A673 (cell line): ENCODE measurements around the gene TRIM15. TPM values are rescaled to one million over a fixed set of nuclear protein-coding genes. Genes with fewer than 3 reads are reported as not detected.

Experiments
- BruUV-seq: library from RNA; stranded (reverse); fragments of 400-500 nt; replicated peaks from 2 replicates; lab custom pipeline; 2021; lab: Mats Ljungman, UMichigan
- CTCF ChIA-PET: fragments of 300-600 bp; sonication (Branson Sonifier 250); formaldehyde crosslinking; loops from one replicate; lab custom pipeline; 2022; ENCODE audit warnings: antibody characterized with exemption; lab: Charles Lee
- POLR2A ChIA-PET: fragments of 300-600 bp; sonication (Branson Sonifier 250); formaldehyde crosslinking; loops from one replicate; lab custom pipeline; 2022; ENCODE audit warnings: antibody characterized with exemption; ENCODE audit not compliant: low non-redundant PET; lab: Charles Lee
- DNase-seq: peaks from one replicate; pipeline ENCODE4 v3.0.0-alpha.2; 2015; ENCODE audit warnings: low spot score
- H3K27ac ChIP-seq: fragments of 200-600 bp; sonication (generic); 2 replicates; pipeline ENCODE4 v1.5.1; 2016; ENCODE audit warnings: mixed run types, low read depth, mild to moderate bottlenecking, mixed read lengths, antibody characterized with exemption, low read length; ENCODE audit not compliant: poor library complexity, severe bottlenecking
- H3K27me3 ChIP-seq: fragments of 200-600 bp; sonication (generic); replicated peaks from 2 replicates; pipeline ENCODE4 v1.6.1; 2017; ENCODE audit warnings: mixed run types, low read depth, mild to moderate bottlenecking, mixed read lengths, antibody characterized with exemption, low read length; ENCODE audit not compliant: insufficient read depth, poor library complexity
- H3K36me3 ChIP-seq: fragments of 200-600 bp; sonication (generic); 2 replicates; pipeline ENCODE4 v1.6.1; 2016; ENCODE audit warnings: mixed run types, mild to moderate bottlenecking, mixed read lengths, antibody characterized with exemption, low read length; ENCODE audit not compliant: insufficient read depth, poor library complexity, severe bottlenecking
- H3K4me1 ChIP-seq: fragments of 200-600 bp; sonication (generic); 2 replicates; pipeline ENCODE4 v1.6.1; 2017; ENCODE audit warnings: mixed run types, mild to moderate bottlenecking, mixed read lengths, antibody characterized with exemption, low read length; ENCODE audit not compliant: insufficient read depth, poor library complexity, severe bottlenecking
- H3K4me3 ChIP-seq: fragments of 200-600 bp; sonication (generic); 2 replicates; pipeline ENCODE4 v1.5.1; 2016; ENCODE audit warnings: low read depth, mixed run types, mild to moderate bottlenecking, mixed read lengths, low read length; ENCODE audit not compliant: poor library complexity, severe bottlenecking
- H3K9me3 ChIP-seq: fragments of 200-600 bp; sonication (generic); 2 replicates; pipeline ENCODE4 v1.6.1; 2016; ENCODE audit warnings: mixed run types, low read depth, mild to moderate bottlenecking, mixed read lengths, antibody characterized with exemption, low read length; ENCODE audit not compliant: poor library complexity, severe bottlenecking
- CTCF ChIP-seq: fragments of 300-800, 200-600 bp; sonication (generic); conservative IDR thresholded peaks from 2 replicates; pipeline ENCODE4 v1.5.1; 2017; ENCODE audit warnings: low read depth, mild to moderate bottlenecking, antibody characterized with exemption, low read length, moderate library complexity, mixed read lengths
- EZH2 ChIP-seq: fragments of 200-600 bp; sonication (generic); IDR thresholded peaks from 2 replicates; pipeline ENCODE4 v1.6.1; 2017; ENCODE audit warnings: borderline replicate concordance, low read depth, mild to moderate bottlenecking, mixed read lengths, antibody characterized with exemption, low read length; ENCODE audit not compliant: poor library complexity, severe bottlenecking
- intact Hi-C: fragments of 100-400 bp; cut with micrococcal nuclease; formaldehyde crosslinking; loops from one replicate; pipeline ENCODE4 v1.10.0; 2022; ENCODE audit not compliant: unreplicated experiment
- total RNA-seq: library from RNA; stranded (reverse); gene quantifications from 2 replicates; pipeline ENCODE4 v1.2.3, GENCODE V29; 2021

The TRIM15 gene
- total RNA-seq, 1 experiment from 2014 or later, result not detected

DNA sequence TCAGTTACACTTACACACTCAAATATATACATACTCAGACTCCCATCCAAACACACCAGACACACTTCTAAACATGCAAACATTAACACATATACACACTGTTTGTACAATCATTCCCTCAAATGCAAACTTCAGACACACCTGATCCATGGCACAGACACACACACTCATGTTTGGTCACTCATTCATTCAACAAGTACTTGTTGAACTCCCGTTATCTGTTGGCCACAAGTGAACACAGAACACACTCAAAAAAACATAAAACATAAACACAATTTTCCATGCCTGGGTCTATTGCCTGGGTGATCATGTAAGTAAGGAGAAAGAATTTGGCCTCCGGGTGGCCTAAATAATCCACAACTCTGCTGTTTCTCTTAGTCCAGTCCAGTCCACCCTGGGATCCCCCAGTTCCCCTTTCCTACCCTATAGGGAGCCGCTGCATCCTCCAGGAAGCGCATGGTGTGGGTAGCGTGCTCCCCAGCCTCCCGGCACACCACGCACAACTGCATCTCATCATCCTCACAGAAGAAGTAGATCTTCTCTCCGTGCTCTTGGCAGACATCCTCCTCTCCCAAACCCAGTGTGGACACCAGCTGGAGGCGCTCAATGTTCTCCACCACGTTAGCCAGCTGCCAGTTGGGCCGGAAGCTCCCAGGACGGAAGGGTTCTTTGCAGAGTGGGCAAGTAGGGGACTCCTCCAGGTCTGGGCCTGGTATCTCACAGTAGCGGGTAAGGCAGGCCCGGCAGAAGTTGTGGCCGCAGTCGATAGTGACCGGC lies 3.1 kb upstream of the TRIM15 start:
- H3K4me1 ChIP-seq, result peaks cover 11% of the 10 kb centered on the region
- H3K9me3 ChIP-seq, result no peaks in the 10 kb centered on the region
- H3K27ac ChIP-seq, result no peak overlapping the region
- no peak for DNase-seq
- intact Hi-C loops, result no loop called here
- no peaks in the 10 kb centered on the region for H3K36me3 ChIP-seq
- BruUV-seq, result no TSS peak
- TF ChIP-seq EZH2, result no peak
- TF ChIP-seq CTCF, result no peak
- no peaks in the 10 kb centered on the region for H3K27me3 ChIP-seq
- H3K4me3 ChIP-seq, result no peak overlapping the region
- ChIA-PET CTCF (no interaction called here), POLR2A (no interaction called here)

DNA sequence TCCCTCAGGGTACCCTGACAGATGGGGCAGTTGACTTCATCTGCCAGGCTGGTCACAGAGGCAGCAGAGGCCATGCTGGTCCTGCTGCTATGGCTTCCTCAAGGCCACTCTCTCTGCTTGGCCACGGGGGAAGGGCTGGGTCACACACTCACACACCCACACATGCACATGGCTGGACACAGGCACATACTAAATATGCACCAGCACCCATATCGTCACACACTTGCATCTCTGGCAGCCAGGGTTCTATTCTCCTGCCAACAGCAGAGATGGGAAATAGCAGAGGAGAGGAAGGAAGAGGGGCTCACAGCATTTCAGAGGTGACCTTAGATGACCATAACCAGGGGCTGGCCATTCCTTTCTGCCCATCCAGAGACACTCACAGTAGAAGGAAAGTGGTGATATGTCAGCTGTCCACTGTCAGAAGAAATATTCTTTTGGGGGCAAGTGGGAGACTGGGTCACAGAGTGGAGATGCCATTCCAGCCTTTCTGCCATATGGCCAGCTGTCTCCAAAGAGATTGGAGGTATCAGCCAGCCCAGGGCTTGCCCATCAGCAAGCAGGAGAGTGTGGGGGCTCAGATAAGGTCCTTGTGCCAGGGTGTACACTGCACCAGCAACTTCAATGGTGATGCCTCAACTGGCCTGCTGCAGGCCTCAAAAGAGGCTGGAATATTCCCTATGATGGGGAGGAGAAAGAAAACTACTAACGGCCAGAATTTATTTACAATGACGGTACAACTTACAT lies 2.4 kb upstream of the TRIM15 start, which contains the start of gene TRIM10:
TRIM10 (minus strand) TSS at position 427 of the 747 bp plus-strand sequence; CDS start at position 74, 353 bp downstream.
- Histone ChIP-seq H3K4me3 (no peak within 1 kb of the TSS), H3K27ac (no peak within 1 kb of the TSS), H3K27me3 (no peaks in the 10 kb centered on the region), H3K9me3 (no peaks in the 10 kb centered on the region), H3K36me3 (no peaks in the 10 kb centered on the region), H3K4me1 (peaks cover 3% of the 10 kb centered on the region)
- TF ChIP-seq CTCF (no peak), EZH2 (no peak)
- ChIA-PET CTCF (no interaction called here), POLR2A (no interaction called here)
- no TSS peak for BruUV-seq
- intact Hi-C loops, result no loop called here
- no peak for DNase-seq

- CTCF ChIA-PET, result no interaction called here
- Histone ChIP-seq H3K36me3 (no peaks in the 10 kb centered on the region), H3K9me3 (no peaks in the 10 kb centered on the region), H3K4me1 (no peaks in the 10 kb centered on the region), H3K4me3 (no peak overlapping the region), H3K27me3 (peaks cover 3% of the 10 kb centered on the region), H3K27ac (no peak overlapping the region)
- TF ChIP-seq CTCF (no peak), EZH2 (no peak)
- intact Hi-C loops, result no loop called here
- no TSS peak for BruUV-seq
- DNase-seq, result no peak
- POLR2A ChIA-PET, result no interaction called here
Measured at GRCh38 chr6:30162265-30163089, 869 bp upstream of the TRIM15 start.
